ENCODE measurements around the gene SF3B2. TPM values are rescaled to one million over a fixed set of nuclear protein-coding genes. Genes with fewer than 3 reads are reported as not detected.
"Not testable (repeated sequence)": the region's sequence is repeated elsewhere in the genome, so short reads cannot be mapped to it uniquely, and the experiment has no call there.

SF3B2 gene
- total RNA-seq, 1 donor from 2014 or later, result 116 TPM

DNA sequence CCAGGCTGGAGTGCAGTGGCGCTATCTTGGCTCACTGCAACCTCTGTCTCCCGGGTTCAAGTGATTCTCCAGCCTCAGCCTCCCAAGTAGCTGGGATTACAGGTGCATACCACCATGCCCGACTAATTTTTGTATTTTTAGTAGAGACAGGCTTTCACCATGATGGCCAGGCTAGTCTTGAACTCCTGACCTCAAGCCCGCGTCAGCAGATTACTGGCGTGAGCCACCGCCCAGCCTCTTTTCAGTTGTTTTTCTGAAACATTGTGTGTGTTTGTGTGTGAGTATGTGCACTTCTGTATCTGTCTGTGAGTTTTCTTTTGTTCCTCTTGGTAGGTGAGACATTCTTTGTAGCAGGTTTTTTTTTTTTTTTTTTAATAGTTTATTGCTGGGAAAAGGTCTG lies 26.8 kb downstream of the SF3B2 start:
- DNase-seq, result not testable (repeated sequence)

DNA sequence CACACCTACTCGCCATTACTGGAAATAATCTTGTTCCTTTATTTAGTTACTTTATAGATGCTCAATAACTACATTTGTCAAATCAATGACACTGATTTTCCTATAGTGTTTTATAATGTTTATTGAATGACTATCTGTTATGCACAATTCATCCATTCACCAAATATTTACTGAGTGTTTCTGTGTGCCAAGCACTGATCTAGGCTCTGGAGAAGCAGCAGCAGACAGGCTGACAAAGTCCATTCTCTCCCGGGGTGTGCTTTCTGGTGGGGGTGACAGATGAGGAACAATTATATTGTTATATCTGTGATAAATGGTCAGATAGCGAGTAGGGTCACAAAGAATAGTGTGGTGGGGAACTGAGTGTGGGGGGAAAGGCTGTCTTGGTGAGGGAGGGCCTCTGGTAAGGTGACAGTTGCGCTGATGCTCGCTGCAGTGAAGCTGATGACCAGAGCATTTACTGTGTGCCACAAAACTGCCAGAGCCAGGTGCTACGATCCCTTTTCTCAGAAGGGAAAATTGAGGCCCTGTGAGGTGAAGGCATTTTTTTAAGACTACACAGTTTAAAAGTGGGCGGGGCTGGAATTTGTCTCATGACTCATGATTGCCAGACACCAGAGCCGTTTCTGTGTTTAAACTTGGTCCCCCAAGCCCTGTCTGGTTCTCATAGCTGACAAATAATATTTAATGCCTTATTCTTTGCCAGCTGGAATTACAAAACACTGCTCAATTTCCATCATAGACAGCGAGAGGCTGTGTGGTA lies 28.1 kb downstream of the SF3B2 start:
- DNase-seq, result peak; percentile 32

DNA sequence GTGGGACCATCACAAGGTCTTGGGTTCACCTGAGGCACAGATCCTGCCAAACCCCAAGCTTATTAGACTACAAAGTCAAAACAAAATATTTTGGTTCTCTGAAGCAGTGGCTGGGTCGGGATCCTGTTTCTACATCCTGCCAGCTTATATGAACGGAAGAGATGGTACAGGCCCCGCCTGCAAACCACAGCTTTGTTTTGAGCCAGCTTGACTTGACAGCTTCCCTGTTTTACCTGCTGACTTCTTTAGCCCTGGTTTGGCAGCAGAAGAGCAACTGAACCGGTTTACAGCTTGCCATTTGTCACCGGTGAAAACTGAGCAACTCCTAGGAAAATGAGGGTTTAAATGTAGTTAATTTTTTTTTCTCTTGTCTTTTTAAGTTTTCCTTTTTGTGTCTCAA lies 29.3 kb downstream of the SF3B2 start:
- DNase-seq, result peak; percentile 61

DNA sequence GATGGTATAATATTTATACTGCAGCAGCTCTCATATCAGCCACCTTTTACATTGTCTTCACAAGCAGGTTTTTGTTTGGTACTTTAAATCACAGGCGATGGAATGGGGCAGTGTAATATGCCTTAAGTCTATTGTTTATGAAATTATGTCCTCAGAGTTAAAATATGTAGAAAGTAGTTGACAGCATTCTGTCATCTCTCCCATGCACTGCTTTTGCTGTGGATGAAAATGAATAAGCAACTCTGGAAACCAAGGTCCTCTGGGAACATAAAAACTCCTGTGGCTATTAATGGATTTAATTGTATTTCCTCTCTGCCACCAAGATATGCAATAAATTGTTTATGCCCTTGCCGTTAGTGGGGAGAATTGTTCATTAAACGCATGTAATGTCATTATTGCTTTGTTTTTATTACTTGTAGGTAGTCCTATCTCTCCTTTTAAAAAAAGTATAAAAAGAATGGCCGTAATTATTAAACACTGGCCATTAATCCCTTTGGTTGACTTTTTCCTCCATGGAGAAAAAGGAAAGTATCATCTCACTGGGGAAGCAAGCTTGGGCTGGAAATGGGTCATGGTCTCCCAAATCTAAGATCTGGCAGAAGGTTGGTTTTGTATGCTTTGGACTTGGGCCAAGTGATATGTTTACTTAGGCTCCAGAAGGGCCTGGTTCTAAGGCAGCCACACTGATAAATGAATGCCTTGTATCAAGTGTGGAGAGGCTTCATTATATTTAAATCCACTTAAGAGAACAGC lies 31.0 kb downstream of the SF3B2 start:
- peak; percentile 79 for DNase-seq

DNA sequence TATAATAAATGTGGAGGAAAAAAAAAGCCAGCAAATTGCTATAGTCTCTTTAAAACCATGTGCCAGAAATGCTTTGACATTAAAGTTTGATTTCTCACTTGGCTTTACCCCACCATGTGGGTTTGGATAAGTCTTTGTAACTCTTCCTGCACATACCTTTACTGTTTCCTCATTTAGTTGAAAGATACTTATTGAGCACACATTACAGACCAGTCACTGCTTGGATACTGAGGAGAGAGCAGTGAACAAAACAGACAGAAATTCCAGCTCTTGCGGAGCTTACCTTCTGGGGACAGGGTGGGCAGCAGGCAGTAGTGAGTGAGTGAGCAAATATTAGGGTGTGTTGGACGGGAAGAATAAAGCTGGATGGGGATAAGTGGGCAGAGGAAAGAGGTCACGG lies 31.6 kb downstream of the SF3B2 start:
- no peak for DNase-seq

DNA sequence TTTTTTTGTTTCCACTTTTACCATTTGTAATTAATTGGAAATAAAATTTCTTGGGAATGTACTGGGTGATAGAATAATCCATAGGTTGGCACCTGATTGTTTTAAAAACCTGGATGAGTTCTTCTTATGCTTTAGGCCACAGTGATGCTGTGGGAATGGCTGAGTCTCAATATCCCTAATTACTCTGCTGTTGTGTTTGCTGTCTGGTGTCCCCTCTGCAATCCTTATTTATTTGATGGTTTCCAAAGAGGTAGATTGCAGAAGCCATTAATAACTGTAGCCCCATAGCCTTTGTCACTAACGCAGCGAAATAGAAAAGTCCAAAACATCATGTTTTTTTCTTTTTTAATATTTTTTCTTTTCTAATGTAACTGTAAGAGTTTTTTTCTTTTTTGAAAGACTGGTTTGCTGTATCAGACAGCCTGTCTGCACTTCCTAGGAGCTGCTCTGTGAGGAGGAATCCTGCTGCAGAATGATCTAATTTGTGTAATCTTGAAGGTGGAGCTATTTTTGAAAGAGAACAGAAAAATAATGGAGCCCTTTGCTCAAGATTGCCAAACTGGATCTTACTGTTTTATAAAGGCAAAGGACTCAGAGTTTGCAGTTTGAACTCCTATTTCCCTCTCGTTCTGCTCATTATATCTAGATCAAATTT lies 32.8 kb downstream of the SF3B2 start:
- no peak for DNase-seq

DNA sequence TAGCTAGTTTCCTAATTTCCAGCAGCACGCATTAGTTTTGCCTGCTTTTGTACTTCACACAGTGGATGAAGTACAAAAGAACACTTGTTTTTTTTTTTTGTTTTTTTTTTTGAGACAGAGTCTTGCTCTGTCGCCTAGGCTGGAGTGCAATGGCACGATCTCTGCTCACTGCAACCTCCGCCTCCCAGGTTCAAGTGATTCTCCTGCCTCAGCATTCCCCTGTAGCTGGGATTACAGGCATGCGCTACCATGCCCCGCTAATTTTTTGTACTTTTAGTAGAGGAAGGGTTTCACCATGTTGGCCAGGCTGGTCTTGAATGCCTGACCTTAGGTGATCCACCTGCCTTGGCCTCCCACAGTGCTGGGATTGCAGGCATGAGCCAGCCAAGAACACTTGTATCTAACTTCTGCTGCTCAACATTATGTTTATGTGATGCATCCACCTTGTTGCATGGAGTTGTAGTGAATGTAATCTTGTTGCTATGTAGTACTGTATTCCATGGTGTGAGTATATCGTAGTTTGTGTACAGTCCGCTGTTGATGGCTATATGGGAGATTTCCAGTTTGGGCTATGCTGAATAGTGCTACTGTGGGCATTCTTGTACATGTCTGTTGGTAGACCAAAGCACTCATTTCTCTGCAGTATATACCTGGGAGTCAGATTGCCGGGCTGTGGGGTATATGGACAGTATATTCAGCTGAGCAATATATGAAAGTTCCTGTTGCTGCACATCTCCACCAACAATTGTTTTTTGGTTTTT lies 35.2 kb downstream of the SF3B2 start:
- no peak for DNase-seq

DNA sequence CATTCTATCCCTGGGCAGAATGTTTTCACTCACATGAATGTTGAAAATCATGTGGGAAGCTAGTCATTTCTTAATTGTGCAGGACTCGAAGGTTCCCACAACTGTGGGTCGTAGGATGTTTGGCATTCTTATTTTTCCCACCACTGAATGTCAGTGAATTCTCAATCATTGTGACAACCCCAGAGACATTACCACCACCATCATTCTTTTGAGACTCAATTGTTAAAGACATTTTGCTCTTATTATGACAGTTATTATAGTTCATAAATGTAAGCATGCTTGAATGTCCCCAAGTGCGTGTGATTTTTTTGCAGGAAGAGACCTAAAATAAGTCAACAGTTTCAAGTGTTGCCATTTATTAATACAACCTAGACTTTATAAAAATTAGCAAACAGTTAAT lies 36.9 kb downstream of the SF3B2 start:
- DNase-seq, result no peak

DNA sequence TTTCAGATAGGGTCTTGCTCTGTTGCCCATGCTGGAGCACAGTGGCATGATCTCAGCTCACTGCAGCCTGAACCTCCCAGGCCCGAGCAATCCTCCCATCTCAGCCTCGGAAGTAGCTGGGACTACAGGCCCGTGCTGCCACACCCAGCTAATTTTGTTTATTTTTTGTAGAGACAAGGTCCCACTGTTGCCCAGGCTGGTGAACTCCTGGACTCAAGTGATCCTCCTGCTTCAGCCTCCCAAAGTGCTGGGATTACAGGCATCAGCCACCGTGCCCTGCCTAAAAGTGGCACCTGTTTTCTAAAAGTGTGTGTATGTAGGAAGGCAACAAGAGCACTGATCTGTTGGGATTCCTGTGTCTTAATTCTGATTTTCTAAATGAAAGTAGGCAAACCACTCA lies 38.1 kb downstream of the SF3B2 start:
- DNase-seq, result no peak

DNA sequence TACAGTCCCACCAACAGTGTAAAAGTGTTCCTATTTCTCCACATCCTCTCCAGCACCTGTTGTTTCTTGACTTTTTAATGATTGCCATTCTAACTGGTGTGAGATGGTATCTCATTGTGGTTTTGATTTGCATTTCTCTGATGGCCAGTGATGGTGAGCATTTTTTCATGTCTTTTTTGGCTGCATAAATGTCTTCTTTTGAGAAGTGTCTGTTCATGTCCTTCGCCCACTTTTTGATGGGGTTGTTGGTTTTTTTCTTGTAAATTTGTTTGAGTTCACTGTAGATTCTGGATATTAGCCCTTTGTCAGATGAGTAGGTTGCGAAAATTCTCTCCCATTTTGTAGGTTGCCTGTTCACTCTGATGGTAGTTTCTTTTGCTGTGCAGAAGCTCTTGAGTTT lies 40.0 kb downstream of the SF3B2 start:
- DNase-seq, result not testable (repeated sequence)

DNA sequence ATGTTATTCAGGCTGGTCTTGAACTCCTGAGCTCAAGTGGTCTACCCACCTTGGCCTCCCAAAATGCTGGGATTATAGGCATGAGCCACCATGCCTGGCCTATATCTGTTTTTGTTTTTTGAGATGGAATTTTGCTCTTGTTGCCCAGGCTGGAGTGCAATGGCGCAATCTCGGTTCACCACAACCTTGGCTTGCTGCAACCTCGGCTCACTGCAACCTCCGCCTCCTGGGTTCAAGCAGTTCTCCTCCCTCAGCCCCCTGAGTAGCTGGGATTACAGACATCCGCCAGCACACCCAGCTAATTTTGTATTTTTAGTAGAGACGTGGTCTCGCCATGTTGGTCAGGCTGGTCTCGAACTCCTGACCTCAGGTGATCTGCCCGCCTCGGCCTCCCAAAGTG lies 47.6 kb downstream of the SF3B2 start:
- not testable (repeated sequence) for DNase-seq

DNA sequence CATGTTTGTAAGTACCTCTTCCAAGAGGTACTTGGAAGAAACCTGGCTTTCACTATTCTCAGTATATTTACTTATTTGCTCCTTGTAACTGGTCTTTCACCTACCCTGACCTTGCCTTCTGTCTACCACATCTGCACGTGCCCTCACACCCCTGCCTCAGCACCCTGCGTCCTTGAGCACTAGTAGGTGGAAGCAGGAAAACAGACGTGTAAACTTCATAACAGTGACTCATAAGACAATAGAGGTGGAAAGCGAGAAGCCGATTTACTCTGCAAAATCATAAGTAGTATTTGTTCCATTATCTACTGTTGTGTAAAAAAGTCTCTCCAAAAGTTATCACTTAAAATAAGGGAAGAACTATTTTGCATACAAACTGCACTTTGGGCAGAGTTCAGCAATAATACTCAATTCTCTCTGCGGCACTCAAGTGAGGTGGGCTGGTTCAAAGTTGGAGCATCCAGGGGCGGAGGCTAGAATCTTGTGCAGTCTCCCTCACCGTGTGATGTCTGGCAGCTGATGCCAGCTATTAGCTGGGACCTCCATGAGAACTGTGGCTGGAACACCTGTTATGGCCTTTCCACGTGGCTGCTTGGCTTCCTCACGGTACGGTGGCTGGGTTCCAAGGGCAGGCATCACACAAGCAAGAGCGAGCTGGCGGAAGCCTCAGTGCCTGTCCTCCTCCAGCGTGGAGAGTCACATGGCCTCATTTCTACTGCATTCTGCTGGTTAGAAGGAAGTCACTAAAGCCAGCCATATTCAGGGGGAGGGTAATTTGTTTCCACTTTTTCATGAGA lies 48.3 kb downstream of the SF3B2 start:
- peak; percentile 71 for DNase-seq

DNA sequence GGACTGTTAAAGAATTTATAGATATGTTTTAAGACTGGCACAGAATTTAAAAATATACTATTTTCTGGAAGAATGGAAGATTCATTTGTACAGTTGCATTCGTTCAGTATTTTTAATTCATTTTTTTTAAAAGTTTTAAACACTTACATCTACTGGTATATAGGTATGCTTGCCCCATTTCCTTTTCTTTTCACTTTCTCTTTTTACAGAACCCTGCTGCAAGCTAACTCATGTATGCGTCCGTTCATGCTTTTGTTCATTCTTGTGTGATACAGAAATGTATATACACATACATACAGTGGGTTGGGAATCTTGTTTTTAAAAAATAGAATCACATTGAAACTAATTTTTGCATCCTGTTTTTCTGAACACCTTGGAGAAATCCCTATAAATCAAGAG lies 48.9 kb downstream of the SF3B2 start:
- no peak for DNase-seq

DNA sequence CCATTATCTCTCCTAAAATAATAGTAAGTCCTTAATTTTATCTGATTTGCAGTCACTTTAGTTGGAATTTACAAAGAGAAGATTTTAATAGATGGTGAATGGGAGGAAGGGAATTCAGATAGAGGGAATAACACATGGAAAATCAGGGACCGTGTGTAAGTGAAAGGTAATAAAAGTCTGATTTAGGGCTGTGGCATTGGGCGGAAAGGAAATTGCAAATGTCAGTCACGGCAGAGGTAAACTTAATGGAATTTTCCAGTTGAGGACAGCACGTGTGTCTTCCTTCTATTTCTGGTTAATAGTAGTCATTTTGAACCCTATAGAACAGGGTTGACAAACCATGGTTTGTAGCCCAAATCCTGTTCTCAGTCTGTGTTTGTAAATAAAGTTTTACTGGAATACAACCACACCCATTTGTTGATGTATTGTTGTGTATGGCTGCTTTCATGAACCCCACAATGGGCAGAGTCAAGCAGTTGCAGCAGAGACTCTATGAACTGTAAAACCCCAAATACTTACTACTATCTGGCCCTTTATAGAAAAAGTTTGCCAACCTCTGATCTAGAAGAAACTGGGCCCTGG lies 52.0 kb downstream of the SF3B2 start:
- no peak for DNase-seq

DNA sequence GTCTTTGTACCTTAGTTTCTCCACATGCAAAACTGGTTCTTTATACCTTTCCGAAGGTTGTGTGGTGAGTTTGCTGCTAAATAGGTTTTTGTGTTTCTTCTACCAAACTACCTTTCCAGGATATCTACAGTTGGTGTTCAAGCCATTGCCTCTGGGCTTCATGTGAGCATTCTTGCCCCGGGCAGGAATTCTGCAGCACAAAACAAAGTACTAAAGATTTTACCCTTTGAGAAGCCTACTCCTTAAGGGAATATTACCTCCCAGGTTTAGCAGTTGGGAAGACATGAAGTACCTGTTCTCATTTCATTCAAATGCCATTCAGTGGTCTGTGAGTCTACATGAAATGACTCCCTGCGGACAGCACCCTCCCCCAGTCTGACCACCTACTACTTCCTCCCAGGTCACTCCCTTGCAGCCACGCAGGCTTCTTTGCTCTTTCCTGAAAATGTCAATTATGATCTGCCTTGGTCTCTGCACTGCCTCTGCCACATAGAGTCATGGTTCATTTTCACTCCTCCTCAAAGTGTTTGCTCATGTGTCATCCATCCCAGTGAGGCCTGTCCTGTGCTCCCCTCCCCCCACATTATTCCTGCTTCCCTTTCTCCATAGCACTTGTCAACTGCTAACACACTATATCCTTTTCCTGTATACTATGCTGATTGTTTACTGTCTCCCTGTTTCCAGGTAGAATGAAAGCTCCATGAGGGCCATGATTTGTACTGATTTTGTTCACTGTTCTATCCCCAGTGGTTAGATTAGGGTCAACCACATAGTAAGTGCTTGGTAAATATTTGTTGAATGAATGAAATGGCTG lies 54.8 kb downstream of the SF3B2 start:
- peak; percentile 11 for DNase-seq

DNA sequence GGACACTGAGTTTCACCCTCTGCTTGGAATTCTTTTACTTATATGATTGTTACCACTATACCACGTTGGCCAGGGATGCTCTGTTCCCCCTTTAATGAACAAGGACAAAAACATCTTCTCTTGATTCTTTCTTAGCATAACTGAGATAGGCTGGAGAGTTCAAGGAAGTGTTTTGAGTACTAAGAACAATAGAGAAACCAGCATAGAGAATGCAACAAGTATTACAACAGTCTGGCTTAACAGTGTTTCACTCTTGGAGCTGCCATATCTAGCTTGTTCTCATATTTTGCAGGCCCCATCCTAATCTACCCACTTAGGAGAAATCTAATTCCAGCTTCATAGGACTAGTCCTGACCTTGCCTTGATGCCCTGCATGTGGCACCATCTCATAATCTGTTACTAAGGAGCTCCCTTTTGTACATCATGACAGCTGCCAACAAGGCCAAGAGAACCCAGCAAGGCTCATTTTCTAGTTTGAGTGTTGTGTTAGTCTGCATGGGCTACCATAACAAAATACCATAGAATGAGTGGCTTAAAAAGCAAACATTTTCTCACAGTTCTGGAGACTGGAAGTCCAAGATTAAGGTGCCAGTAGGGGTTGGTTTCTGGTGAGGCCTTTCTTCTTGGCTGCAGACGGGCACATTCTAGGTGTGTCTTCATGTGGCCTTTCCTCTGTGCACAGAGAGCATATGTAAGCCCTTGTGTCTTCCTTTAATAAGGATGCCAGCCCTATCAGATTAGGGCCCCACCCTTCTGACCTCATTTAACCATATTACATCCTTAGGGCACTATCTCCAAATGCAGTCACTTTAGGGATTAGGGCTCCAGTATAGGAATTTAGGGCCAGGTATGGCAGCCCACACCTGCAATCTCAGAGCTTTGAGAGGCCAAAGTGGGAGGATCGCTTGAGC lies 55.7 kb downstream of the SF3B2 start:
- DNase-seq, result no peak

DNA sequence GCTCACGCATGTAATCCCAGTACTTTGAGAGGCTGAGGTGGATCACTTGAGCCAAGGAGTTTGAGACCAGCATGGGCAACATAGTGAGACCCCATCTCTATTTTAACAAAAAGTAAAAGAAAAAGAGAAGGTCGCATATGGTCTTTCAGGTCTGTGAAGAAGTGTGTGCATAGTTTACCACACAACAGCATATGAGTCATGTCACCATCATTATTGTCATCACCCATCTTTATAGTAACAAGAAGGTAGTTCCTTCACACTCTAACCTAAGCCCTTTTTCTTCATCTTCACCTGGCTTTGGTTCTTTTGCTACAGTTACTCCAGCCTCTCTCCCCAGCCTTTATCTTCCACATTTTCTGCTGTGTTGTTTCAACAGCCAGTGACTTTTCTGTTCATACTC lies 57.1 kb downstream of the SF3B2 start:
- no peak for DNase-seq

DNA sequence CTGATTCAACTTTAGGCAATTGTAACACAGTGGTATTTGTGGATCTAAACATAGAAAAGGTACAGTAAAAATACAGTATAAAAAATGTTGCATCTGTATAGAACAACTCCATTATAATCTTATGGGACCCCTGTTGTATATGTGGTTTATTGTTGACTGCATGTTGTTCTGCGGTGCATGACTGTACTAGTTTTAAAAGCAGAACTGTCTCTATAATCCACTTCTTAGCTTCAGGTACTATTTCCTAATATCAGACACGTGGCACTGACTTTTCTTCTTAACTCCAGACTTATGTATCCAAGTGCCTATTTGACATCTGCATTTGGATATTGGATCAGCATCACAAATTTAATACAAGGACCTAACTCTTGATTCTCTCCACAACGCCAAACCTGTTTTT lies 59.0 kb downstream of the SF3B2 start:
- no peak for DNase-seq

DNA sequence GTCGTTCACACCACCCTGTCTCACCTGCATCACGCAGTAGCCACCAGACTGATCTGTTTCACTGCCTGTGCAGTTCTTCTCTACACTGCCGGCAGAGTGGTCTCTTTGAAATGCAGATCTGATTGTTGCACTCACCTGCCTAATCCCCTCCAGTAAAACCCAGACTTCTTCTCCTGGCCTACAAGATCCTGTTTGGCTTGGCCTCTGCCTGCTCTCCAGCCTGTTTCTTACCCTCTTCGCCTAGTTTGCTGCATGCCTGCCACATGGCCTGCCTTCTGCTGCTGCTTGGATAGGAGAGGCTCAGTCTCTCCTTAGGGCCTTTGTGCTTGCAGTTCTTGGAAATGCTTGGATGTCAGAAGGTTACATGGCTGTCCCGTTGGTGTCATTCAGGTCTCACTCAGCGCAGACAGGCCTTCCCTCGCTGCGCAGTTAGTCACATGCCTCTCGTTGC lies 59.9 kb downstream of the SF3B2 start:
- peak; percentile 11 for DNase-seq

All from dermis blood vessel endothelial cell (primary cell).